Astrocyte of the cerebellum (primary cell): ENCODE measurements around the gene ACVR1.
"Not testable (repeated sequence)": the region's sequence is repeated elsewhere in the genome, so short reads cannot be mapped to it uniquely, and the experiment has no call there.

Experiments used
- DNase-seq: peaks from one replicate; pipeline ENCODE4 v3.0.0-alpha.2; 2011; ENCODE audit warnings: low read depth
- H3K4me3 ChIP-seq: 2 replicates; pipeline ENCODE4 v1.5.1; 2011; ENCODE audit warnings: mild to moderate bottlenecking, low read depth, low read length, moderate library complexity
- CTCF ChIP-seq: IDR thresholded peaks from 2 replicates; pipeline ENCODE4 v1.5.1; 2012; ENCODE audit warnings: low read length, low read depth, moderate library complexity, mild to moderate bottlenecking; ENCODE audit errors: missing control alignments
- in situ Hi-C: cut with HindIII; loops from 2 replicates; pipeline ENCODE4 v1.10.0; 2017; ENCODE audit warnings: low sequenced_read_pairs

Gene ACVR1

GRCh38 chr2:157722580-157723234, 153.4 kb downstream of the ACVR1 start:
- DNase-seq, result no peak
- no peak overlapping the region for H3K4me3 ChIP-seq
- no peak for TF ChIP-seq CTCF
- in situ Hi-C loops, result no loop called here

GRCh38 chr2:157720504-157720903, 155.6 kb downstream of the ACVR1 start:
- no peak overlapping the region for H3K4me3 ChIP-seq
- no peak for DNase-seq
- in situ Hi-C loops, result no loop called here
- no peak for TF ChIP-seq CTCF

- DNase-seq, in situ Hi-C loops, H3K4me3 ChIP-seq: not testable (repeated sequence)
Observed at GRCh38 chr2:157704653-157705052, 171.5 kb downstream of the ACVR1 start.

GRCh38 chr2:157704148-157704547, 172.0 kb downstream of the ACVR1 start:
- DNase-seq, H3K4me3 ChIP-seq, in situ Hi-C loops: not testable (repeated sequence)

GRCh38 chr2:157699806-157700205, 176.3 kb downstream of the ACVR1 start:
- no peak for DNase-seq
- no peak overlapping the region for H3K4me3 ChIP-seq
- TF ChIP-seq CTCF, result no peak
- in situ Hi-C loops, result no loop called here

- TF ChIP-seq CTCF, result no peak
- no peak for DNase-seq
- no peak overlapping the region for H3K4me3 ChIP-seq
- in situ Hi-C loops, result no loop called here
Observed at GRCh38 chr2:157699009-157699408, 177.1 kb downstream of the ACVR1 start.

- in situ Hi-C loops, result no loop called here
- DNase-seq, result peak; percentile 69
- TF ChIP-seq CTCF, result no peak
- no peak overlapping the region for H3K4me3 ChIP-seq
Observed at GRCh38 chr2:157698430-157698829, 177.7 kb downstream of the ACVR1 start.

GRCh38 chr2:157696036-157696435, 180.1 kb downstream of the ACVR1 start:
- in situ Hi-C loops, result no loop called here
- TF ChIP-seq CTCF, result no peak
- DNase-seq, result no peak
- H3K4me3 ChIP-seq, result no peak overlapping the region
